CD14-positive monocyte (primary cell): ENCODE results near the gene SYDE2. TPM values are rescaled to one million over a fixed set of nuclear protein-coding genes. Genes with fewer than 3 reads are reported as not detected.

Source experiments
- DNase-seq, 3 donors: peaks; one replicate each; pipeline ENCODE4 v3.0.0-alpha.2; 2011 to 2022
- H2AFZ ChIP-seq: 2 replicates; pipeline ENCODE4 v1.6.0; 2012; ENCODE audit warnings: mild to moderate bottlenecking, low read depth, low read length, inconsistent platforms; ENCODE audit not compliant: insufficient read depth, poor library complexity, severe bottlenecking
- H3K27ac ChIP-seq, 2 donors: 1 replicate in 1 of 2; 2 replicates in 1 of 2; pipeline ENCODE4 v1.5.1; 2012 to 2013; ENCODE audit warnings: low read length in 2 of 2, control low read depth in 1 of 2, inconsistent platforms in 1 of 2, low read depth in 1 of 2, mild to moderate bottlenecking in 1 of 2
- H3K27me3 ChIP-seq, 2 donors: one replicate each; pipeline versions ENCODE4 v1.6.0 to v1.6.1; 2011 to 2013; ENCODE audit warnings: low read length in 2 of 2; ENCODE audit not compliant: control insufficient read depth in 2 of 2, insufficient read depth in 2 of 2
- H3K36me3 ChIP-seq, 2 donors: replicated peaks in 1 of 2; 1 replicate in 1 of 2; 2 replicates in 1 of 2; pipeline versions ENCODE4 v1.5.1 to v1.6.1; 2012 to 2013; ENCODE audit warnings: low read length in 2 of 2, control low read depth in 1 of 2, inconsistent platforms in 1 of 2, mild to moderate bottlenecking in 1 of 2; ENCODE audit not compliant: insufficient read depth in 2 of 2, control insufficient read depth in 1 of 2
- H3K4me1 ChIP-seq, 2 donors: 1 replicate in 1 of 2; 2 replicates in 1 of 2; pipeline versions ENCODE4 v1.5.1 to v1.6.1; 2012 to 2013; ENCODE audit warnings: low read length in 2 of 2, control low read depth in 1 of 2, inconsistent platforms in 1 of 2, mild to moderate bottlenecking in 1 of 2, moderate library complexity in 1 of 2; ENCODE audit not compliant: insufficient read depth in 2 of 2, control insufficient read depth in 1 of 2
- H3K4me2 ChIP-seq: replicated peaks from 2 replicates; pipeline ENCODE3; 2012; ENCODE audit warnings: low read length, moderate library complexity, mild to moderate bottlenecking; ENCODE audit not compliant: poor library complexity, severe bottlenecking; ENCODE audit errors: extremely low read depth
- H3K4me3 ChIP-seq, 3 experiments: fragments of 200-600 bp in 1 of 3; sonication (generic) in 1 of 3; replicated peaks in 1 of 3; 1 replicate in 2 of 3; 2 replicates in 1 of 3; pipeline ENCODE4 v1.5.1; 2011 to 2013; ENCODE audit warnings: low read length in 3 of 3, mild to moderate bottlenecking in 3 of 3, control low read depth in 2 of 3, low read depth in 2 of 3, inconsistent platforms in 1 of 3, moderate library complexity in 1 of 3
- H3K79me2 ChIP-seq: 2 replicates; pipeline ENCODE4 v1.6.0; 2012; ENCODE audit warnings: mild to moderate bottlenecking, control low read depth, inconsistent platforms, low read length, moderate library complexity; ENCODE audit not compliant: insufficient read depth
- H3K9ac ChIP-seq: 2 replicates; pipeline ENCODE4 v1.6.0; 2017; ENCODE audit warnings: low read length, mild to moderate bottlenecking; ENCODE audit not compliant: insufficient read depth, poor library complexity, severe bottlenecking
- H3K9me3 ChIP-seq, 2 donors: replicated peaks in 1 of 2; 1 replicate in 1 of 2; 2 replicates in 1 of 2; pipeline versions ENCODE4 v1.5.1 to v1.6.1; 2012 to 2013; ENCODE audit warnings: low read length in 2 of 2, control low read depth in 1 of 2; ENCODE audit not compliant: control insufficient read depth in 1 of 2, insufficient read depth in 1 of 2
- H4K20me1 ChIP-seq: 2 replicates; pipeline ENCODE4 v1.6.0; 2012; ENCODE audit warnings: mild to moderate bottlenecking, low read length, control low read depth, moderate library complexity; ENCODE audit not compliant: insufficient read depth
- H3K27ac Mint-ChIP-seq, 7 donors: one replicate each; pipeline ENCODE4 v1.8.0; 2020; ENCODE audit warnings: mild to moderate bottlenecking in 7 of 7, mixed read lengths in 7 of 7, moderate library complexity in 6 of 7, inconsistent platforms in 2 of 7
- H3K27me3 Mint-ChIP-seq, 3 donors: one replicate each; pipeline ENCODE4 v1.8.0; 2021 to 2022; ENCODE audit warnings: low read depth in 3 of 3, mild to moderate bottlenecking in 3 of 3, mixed read lengths in 3 of 3, moderate library complexity in 3 of 3, inconsistent platforms in 1 of 3
- H3K36me3 Mint-ChIP-seq, 2 donors: one replicate each; pipeline ENCODE4 v1.8.0; 2020; ENCODE audit warnings: mixed read lengths in 2 of 2, inconsistent platforms in 1 of 2, mild to moderate bottlenecking in 1 of 2
- H3K4me1 Mint-ChIP-seq: one replicate; pipeline ENCODE4 v1.8.0; 2020; ENCODE audit warnings: mild to moderate bottlenecking, mixed read lengths
- H3K4me3 Mint-ChIP-seq, 2 donors: one replicate each; pipeline ENCODE4 v1.8.0; 2020; ENCODE audit warnings: mild to moderate bottlenecking in 2 of 2, mixed read lengths in 2 of 2, moderate library complexity in 1 of 2
- H3K9me3 Mint-ChIP-seq, 7 donors: one replicate each; pipeline ENCODE4 v1.8.0; 2020 to 2022; ENCODE audit warnings: mixed read lengths in 7 of 7, mild to moderate bottlenecking in 6 of 7, moderate library complexity in 6 of 7, inconsistent platforms in 2 of 7
- WGBS: methylation state at CpG from one replicate; pipeline ENCODE4 v1.1.5; 2013; ENCODE audit warnings: missing lambda C conversion rate; ENCODE audit not compliant: insufficient coverage; 5-methylcytosine and 5-hydroxymethylcytosine counted together
- intact Hi-C, 2 donors: fragments of 100-400 bp; cut with micrococcal nuclease; formaldehyde crosslinking; loops; one replicate each; pipeline versions ENCODE4 v1.15.0 to v1.15.1; 2023
- polyA plus RNA-seq, 3 donors: library from polyadenylated mRNA; depleted of rRNA in 1 of 3; unstranded in 2 of 3; stranded (reverse) in 1 of 3; fragments of 300-500 nt in 2 of 3; fragments of >200 nt in 1 of 3; fragmentation: Illumina TruSeq in 2 of 3; gene quantifications; 1 replicate in 2 of 3; 2 replicates in 1 of 3; pipeline ENCODE4 v1.2.3, GENCODE V29; 2012 to 2021
- TF ChIP-seq, protein P1 (sequence below): fragments of 200-600 bp; IDR thresholded peaks from one replicate; pipeline ENCODE4 v1.8.0; 2022; ENCODE audit warnings: antibody characterized with exemption, mild to moderate bottlenecking

Gene SYDE2
- polyA plus RNA-seq, 3 donors = not detected

DNA sequence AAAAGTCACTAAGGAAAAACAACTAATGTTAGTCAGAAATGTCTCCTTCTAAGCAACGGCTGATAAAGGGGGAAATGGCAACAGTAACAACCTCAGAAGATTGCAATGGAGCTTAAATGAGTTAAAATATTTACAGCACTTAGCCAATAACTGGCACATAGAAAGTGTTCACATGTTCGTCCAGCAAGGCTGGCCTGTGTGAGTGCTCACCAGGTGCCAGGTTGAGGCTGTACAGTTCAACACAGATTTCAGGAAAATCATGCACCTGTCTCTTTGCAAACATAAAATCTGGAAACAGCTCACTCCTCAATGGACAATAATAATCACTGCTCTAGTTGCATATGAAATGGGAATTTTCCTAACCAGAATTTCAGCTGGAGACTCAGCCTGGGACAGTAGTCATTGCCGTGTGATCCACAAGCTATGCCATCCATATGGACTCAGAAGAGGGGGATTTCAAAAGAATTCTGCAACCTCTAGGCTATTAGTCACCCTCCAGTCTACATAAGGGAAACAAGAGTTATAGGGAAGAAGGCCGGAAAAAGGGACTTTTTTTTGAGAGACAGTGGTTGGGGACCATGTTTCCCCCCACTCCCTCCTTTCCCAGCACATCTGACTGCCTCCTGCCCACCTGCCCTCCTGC is 68.6 kb downstream of the SYDE2 start:
- Mint-ChIP-seq H3K36me3 (no peaks in the 10 kb centered on the region), H3K4me1 (peaks cover 2% of the 10 kb centered on the region), H3K4me3 (no peak overlapping the region), H3K9me3 (no peaks in the 10 kb centered on the region), H3K27me3 (no peaks in the 10 kb centered on the region), H3K27ac (no peak overlapping the region)
- Histone ChIP-seq H3K4me3 (no peak overlapping the region), H3K4me2 (no peak overlapping the region), H2AFZ (no peak overlapping the region), H4K20me1 (no peaks in the 10 kb centered on the region), H3K79me2 (no peaks in the 10 kb centered on the region), H3K9me3 (no peaks in the 10 kb centered on the region), H3K4me1 (no peaks in the 10 kb centered on the region), H3K27me3 (no peaks in the 10 kb centered on the region), H3K9ac (no peak overlapping the region), H3K36me3 (no peaks in the 10 kb centered on the region), H3K27ac (no peak overlapping the region)
- DNase-seq = peak in 1 of 3 donors; percentile 29
- TF ChIP-seq, protein P1, sequence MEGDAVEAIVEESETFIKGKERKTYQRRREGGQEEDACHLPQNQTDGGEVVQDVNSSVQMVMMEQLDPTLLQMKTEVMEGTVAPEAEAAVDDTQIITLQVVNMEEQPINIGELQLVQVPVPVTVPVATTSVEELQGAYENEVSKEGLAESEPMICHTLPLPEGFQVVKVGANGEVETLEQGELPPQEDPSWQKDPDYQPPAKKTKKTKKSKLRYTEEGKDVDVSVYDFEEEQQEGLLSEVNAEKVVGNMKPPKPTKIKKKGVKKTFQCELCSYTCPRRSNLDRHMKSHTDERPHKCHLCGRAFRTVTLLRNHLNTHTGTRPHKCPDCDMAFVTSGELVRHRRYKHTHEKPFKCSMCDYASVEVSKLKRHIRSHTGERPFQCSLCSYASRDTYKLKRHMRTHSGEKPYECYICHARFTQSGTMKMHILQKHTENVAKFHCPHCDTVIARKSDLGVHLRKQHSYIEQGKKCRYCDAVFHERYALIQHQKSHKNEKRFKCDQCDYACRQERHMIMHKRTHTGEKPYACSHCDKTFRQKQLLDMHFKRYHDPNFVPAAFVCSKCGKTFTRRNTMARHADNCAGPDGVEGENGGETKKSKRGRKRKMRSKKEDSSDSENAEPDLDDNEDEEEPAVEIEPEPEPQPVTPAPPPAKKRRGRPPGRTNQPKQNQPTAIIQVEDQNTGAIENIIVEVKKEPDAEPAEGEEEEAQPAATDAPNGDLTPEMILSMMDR = no peak
- intact Hi-C loops = no loop called here
- 86% methylated on average over 1 of the region's 4 CpGs for WGBS

DNA sequence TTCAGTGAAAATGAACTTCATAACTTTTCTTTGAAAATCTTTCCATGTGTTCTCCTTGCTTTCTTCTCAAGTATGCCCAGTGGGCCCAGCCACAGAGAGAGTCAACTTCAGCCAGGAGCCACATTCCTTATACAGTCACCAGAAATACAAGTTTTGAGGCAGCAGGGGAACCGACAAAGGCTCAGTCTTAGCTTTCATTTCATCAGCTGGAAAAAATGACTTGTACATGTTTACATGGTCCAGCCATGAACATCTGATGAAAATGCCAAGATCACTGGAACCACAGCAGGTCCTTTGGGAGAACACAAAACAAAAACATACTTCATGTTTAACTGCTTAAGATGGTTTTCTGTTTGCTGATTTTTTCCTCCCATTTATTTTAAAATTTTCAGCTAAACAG is 72.5 kb downstream of the SYDE2 start:
- WGBS = 88% methylated on average over 1 of the region's 1 CpG
- DNase-seq = no peak
- H3K9me3 Mint-ChIP-seq = peaks cover 0 to 2% (median 0%) of the 10 kb centered on the region in 7 donors

More for the DNA sequence above, 72.5 kb downstream of the SYDE2 start:
- Histone ChIP-seq H2AFZ (no peak overlapping the region), H4K20me1 (no peaks in the 10 kb centered on the region), H3K4me2 (no peak overlapping the region), H3K27ac (no peak overlapping the region), H3K36me3 (no peaks in the 10 kb centered on the region), H3K4me3 (no peak overlapping the region), H3K9me3 (no peaks in the 10 kb centered on the region), H3K79me2 (no peaks in the 10 kb centered on the region), H3K9ac (no peak overlapping the region), H3K27me3 (no peaks in the 10 kb centered on the region), H3K4me1 (no peaks in the 10 kb centered on the region)
- H3K4me1 Mint-ChIP-seq = no peaks in the 10 kb centered on the region
- no peaks in the 10 kb centered on the region for H3K36me3 Mint-ChIP-seq
- intact Hi-C loops = no loop called here
- H3K4me3 Mint-ChIP-seq = no peak overlapping the region
- TF ChIP-seq, protein P1 = no peak
- no peak overlapping the region for H3K27ac Mint-ChIP-seq
- peaks cover 0 to 3% (median 0%) of the 10 kb centered on the region in 3 donors for H3K27me3 Mint-ChIP-seq
